Stimulated activated CD8-positive, alpha-beta memory T cell treated with anti-CD3 and anti-CD28 coated beads, Interleukin-2, amount 100 ng/mL, for 48 hours (primary cell): ENCODE measurements around the gene IRF9.

Experiments used
- DNase-seq, 2 donors: peaks; one replicate each; pipeline ENCODE4 v3.0.0-alpha.2; 2020; ENCODE audit warnings: low read depth in 2 of 2

The IRF9 gene

GRCh38 chr14:24147761-24148428 is 13.2 kb upstream of the IRF9 start:
- DNase-seq: no peak

- no peak for DNase-seq
These were observed 11.6 kb upstream of the IRF9 start for GRCh38 chr14:24149302-24149969.

- no peak for DNase-seq
These were observed 11.0 kb upstream of the IRF9 start for GRCh38 chr14:24150061-24150460.

- DNase-seq: no peak
These were observed 10.5 kb upstream of the IRF9 start for GRCh38 chr14:24150567-24150966.

- no peak for DNase-seq
These were observed 10.1 kb upstream of the IRF9 start for GRCh38 chr14:24150993-24151392.

GRCh38 chr14:24151404-24152080 is 9.5 kb upstream of the IRF9 start:
- no peak for DNase-seq

- no peak for DNase-seq
These were observed 6.0 kb upstream of the IRF9 start for GRCh38 chr14:24155100-24155499.

GRCh38 chr14:24156840-24157239 is 4.2 kb upstream of the IRF9 start:
- DNase-seq: no peak

GRCh38 chr14:24157331-24157730 is 3.7 kb upstream of the IRF9 start:
- DNase-seq: no peak

- no peak for DNase-seq
These were observed 1.1 kb upstream of the IRF9 start for GRCh38 chr14:24159777-24160498.

GRCh38 chr14:24160499-24160849 is 591 bp upstream of the IRF9 start:
- no peak for DNase-seq

- DNase-seq: no peak
These were observed 1.0 kb downstream of the IRF9 start for GRCh38 chr14:24162093-24162492.

- no peak for DNase-seq
These were observed 3.5 kb downstream of the IRF9 start for GRCh38 chr14:24164518-24164991.

- no peak for DNase-seq
These were observed 4.7 kb downstream of the IRF9 start for GRCh38 chr14:24165785-24166184.

GRCh38 chr14:24167469-24168114 is 6.5 kb downstream of the IRF9 start:
- no peak for DNase-seq

GRCh38 chr14:24171422-24172260 is 10.6 kb downstream of the IRF9 start, which contains the start of gene REC8:
TSS of gene REC8 (plus strand) at chr14:24172080. CDS start at chr14:24172553, 473 bp downstream.
- DNase-seq: peak; percentile 51 to 71

- DNase-seq: no peak
These were observed 11.3 kb downstream of the IRF9 start for GRCh38 chr14:24172261-24172860.

GRCh38 chr14:24172871-24173281 is 11.8 kb downstream of the IRF9 start:
- DNase-seq: no peak

GRCh38 chr14:24176599-24176998 is 15.5 kb downstream of the IRF9 start:
- no peak for DNase-seq
